WTC11 (cell line): ENCODE measurements around the gene CRYBA4.

Experiments used
- ATF2 ChIP-seq: sonication (generic); formaldehyde crosslinking; IDR thresholded peaks from 2 replicates; pipeline ENCODE4 v1.8.1; 2022; ENCODE audit warnings: low read depth, missing genetic modification reagents, borderline replicate concordance
- ELF4 ChIP-seq: sonication (generic); formaldehyde crosslinking; IDR thresholded peaks from 2 replicates; pipeline ENCODE4 v1.8.1; 2022; ENCODE audit warnings: low read depth, mild to moderate bottlenecking, moderate library complexity, missing genetic modification reagents
- FOXJ3 ChIP-seq: sonication (generic); formaldehyde crosslinking; IDR thresholded peaks from 2 replicates; pipeline ENCODE4 v1.9.0; 2021; ENCODE audit warnings: missing genetic modification reagents, mild to moderate bottlenecking, borderline replicate concordance
- HMGA2 ChIP-seq: fragments of 250-450 bp; sonication (Bioruptor Pico); IDR thresholded peaks from 2 replicates; pipeline ENCODE4 v1.4.0; 2021; ENCODE audit warnings: mild to moderate bottlenecking, moderate library complexity
- IRF1 ChIP-seq: sonication (generic); formaldehyde crosslinking; IDR thresholded peaks from 2 replicates; pipeline ENCODE4 v1.8.0; 2023; ENCODE audit warnings: missing genetic modification reagents
- MAX ChIP-seq: sonication (generic); formaldehyde crosslinking; IDR thresholded peaks from 2 replicates; pipeline ENCODE4 v1.8.0; 2022; ENCODE audit warnings: mild to moderate bottlenecking, missing genetic modification reagents
- MYBL2 ChIP-seq: sonication (generic); formaldehyde crosslinking; IDR thresholded peaks from 2 replicates; pipeline ENCODE4 v1.8.1; 2023; ENCODE audit warnings: mild to moderate bottlenecking, moderate library complexity, missing genetic modification reagents
- PREB ChIP-seq: sonication (generic); formaldehyde crosslinking; IDR thresholded peaks from 2 replicates; pipeline ENCODE4 v1.8.1; 2022; ENCODE audit warnings: mild to moderate bottlenecking, missing genetic modification reagents, moderate library complexity, borderline replicate concordance
- ZNF416 ChIP-seq: fragments of 250-450 bp; sonication (Bioruptor Pico); IDR thresholded peaks from 2 replicates; pipeline ENCODE4 v1.9.0; 2021; ENCODE audit warnings: mild to moderate bottlenecking, inconsistent platforms
- TF ChIP-seq, protein P1 (sequence below): fragments of 200-600 bp; IDR thresholded peaks from 2 replicates; pipeline ENCODE4 v1.8.0; 2022; ENCODE audit warnings: antibody characterized with exemption
- TF ChIP-seq, protein P2 (sequence below): sonication (generic); formaldehyde crosslinking; IDR thresholded peaks from 2 replicates; pipeline ENCODE4 v1.8.1; 2022; ENCODE audit warnings: low read depth, mild to moderate bottlenecking, moderate library complexity, missing genetic modification reagents, borderline replicate concordance
- TF ChIP-seq, protein P3 (sequence below): sonication (generic); formaldehyde crosslinking; IDR thresholded peaks from 2 replicates; pipeline ENCODE4 v1.8.1; 2023; ENCODE audit warnings: mild to moderate bottlenecking, missing genetic modification reagents
- TF ChIP-seq, protein P4 (sequence below): sonication (generic); formaldehyde crosslinking; IDR thresholded peaks from 2 replicates; pipeline ENCODE4 v1.8.1; 2022; ENCODE audit warnings: missing genetic modification reagents, borderline replicate concordance

DNA sequence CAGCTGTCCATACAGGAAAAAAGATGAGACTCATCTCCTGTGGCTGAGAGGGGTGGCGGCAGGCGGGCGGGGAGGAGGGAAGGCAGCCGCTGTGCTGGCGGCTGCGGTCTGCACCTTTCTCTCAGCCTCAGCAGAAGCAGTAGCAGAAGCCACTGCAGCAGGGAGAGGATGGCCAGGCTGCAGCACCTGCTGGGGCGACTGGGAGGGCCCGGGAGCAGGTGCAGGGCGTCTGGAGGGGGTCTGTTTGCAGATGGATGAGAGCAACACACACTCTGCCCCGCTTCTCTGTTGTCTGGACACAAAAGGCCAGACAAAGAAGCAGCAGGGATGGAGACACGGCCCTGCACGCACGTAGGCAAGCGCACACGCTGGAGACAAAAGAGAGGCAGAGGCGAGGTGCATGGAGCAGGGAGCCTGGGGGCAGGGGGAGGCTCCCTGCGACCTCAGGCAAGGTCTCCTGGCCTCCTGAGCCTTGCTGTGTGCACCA is 26.3 kb downstream of the CRYBA4 start:
- TF ChIP-seq ELF4 (no peak), IRF1 (CRISPR knock-in tag) (no peak), FOXJ3 (no peak), MYBL2 (CRISPR knock-in tag) (no peak; the same call in 1 of the 2 replicates), MAX (peak; percentile 70; the same call in 1 of the 2 replicates), HMGA2 (CRISPR knock-in tag) (no peak), ATF2 (no peak), PREB (CRISPR knock-in tag) (no peak), ZNF416 (CRISPR knock-in tag) (no peak)
- TF ChIP-seq, protein P1, sequence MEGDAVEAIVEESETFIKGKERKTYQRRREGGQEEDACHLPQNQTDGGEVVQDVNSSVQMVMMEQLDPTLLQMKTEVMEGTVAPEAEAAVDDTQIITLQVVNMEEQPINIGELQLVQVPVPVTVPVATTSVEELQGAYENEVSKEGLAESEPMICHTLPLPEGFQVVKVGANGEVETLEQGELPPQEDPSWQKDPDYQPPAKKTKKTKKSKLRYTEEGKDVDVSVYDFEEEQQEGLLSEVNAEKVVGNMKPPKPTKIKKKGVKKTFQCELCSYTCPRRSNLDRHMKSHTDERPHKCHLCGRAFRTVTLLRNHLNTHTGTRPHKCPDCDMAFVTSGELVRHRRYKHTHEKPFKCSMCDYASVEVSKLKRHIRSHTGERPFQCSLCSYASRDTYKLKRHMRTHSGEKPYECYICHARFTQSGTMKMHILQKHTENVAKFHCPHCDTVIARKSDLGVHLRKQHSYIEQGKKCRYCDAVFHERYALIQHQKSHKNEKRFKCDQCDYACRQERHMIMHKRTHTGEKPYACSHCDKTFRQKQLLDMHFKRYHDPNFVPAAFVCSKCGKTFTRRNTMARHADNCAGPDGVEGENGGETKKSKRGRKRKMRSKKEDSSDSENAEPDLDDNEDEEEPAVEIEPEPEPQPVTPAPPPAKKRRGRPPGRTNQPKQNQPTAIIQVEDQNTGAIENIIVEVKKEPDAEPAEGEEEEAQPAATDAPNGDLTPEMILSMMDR = no peak
- TF ChIP-seq, protein P2, sequence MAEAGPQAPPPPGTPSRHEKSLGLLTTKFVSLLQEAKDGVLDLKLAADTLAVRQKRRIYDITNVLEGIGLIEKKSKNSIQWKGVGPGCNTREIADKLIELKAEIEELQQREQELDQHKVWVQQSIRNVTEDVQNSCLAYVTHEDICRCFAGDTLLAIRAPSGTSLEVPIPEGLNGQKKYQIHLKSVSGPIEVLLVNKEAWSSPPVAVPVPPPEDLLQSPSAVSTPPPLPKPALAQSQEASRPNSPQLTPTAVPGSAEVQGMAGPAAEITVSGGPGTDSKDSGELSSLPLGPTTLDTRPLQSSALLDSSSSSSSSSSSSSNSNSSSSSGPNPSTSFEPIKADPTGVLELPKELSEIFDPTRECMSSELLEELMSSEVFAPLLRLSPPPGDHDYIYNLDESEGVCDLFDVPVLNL = no peak
- TF ChIP-seq, protein P3, sequence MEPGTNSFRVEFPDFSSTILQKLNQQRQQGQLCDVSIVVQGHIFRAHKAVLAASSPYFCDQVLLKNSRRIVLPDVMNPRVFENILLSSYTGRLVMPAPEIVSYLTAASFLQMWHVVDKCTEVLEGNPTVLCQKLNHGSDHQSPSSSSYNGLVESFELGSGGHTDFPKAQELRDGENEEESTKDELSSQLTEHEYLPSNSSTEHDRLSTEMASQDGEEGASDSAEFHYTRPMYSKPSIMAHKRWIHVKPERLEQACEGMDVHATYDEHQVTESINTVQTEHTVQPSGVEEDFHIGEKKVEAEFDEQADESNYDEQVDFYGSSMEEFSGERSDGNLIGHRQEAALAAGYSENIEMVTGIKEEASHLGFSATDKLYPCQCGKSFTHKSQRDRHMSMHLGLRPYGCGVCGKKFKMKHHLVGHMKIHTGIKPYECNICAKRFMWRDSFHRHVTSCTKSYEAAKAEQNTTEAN = no peak
- TF ChIP-seq, protein P4, sequence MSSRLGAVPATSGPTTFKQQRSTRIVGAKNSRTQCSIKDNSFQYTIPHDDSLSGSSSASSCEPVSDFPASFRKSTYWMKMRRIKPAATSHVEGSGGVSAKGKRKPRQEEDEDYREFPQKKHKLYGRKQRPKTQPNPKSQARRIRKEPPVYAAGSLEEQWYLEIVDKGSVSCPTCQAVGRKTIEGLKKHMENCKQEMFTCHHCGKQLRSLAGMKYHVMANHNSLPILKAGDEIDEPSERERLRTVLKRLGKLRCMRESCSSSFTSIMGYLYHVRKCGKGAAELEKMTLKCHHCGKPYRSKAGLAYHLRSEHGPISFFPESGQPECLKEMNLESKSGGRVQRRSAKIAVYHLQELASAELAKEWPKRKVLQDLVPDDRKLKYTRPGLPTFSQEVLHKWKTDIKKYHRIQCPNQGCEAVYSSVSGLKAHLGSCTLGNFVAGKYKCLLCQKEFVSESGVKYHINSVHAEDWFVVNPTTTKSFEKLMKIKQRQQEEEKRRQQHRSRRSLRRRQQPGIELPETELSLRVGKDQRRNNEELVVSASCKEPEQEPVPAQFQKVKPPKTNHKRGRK (CRISPR knock-in tag) = no peak
